HL-60 (cell line): Measurements from ENCODE around the gene OSMR.

Experiments
- DNase-seq, 2 experiments: peaks; one replicate each; pipeline ENCODE4 v3.0.0-alpha.2; 2010 to 2020; ENCODE audit warnings: low read depth in 1 of 2, low spot score in 1 of 2
- H3K27ac ChIP-seq: fragments of 250-450 bp; sonication (Bioruptor Pico); replicated peaks from 2 replicates; pipeline ENCODE4 v1.5.1; 2020; ENCODE audit warnings: mild to moderate bottlenecking, moderate library complexity
- H3K27me3 ChIP-seq: fragments of 250-450 bp; sonication (Bioruptor Pico); 2 replicates; pipeline ENCODE4 v1.5.1; 2021; ENCODE audit warnings: mild to moderate bottlenecking, moderate library complexity; ENCODE audit not compliant: insufficient read depth, poor library complexity, severe bottlenecking
- H3K4me3 ChIP-seq: replicated peaks from 2 replicates; pipeline ENCODE4 v1.5.1; 2011; ENCODE audit warnings: mild to moderate bottlenecking, control low read depth, low read length; ENCODE audit not compliant: insufficient read depth
- GABPA ChIP-seq: IDR thresholded peaks from 2 replicates; pipeline ENCODE4 v1.6.1; 2012; ENCODE audit warnings: low read depth
- POLR2AphosphoS5 ChIP-seq: IDR thresholded peaks from 2 replicates; pipeline ENCODE4 v1.6.1; 2012; ENCODE audit warnings: low read depth
- SPI1 ChIP-seq: IDR thresholded peaks from 2 replicates; pipeline ENCODE4 v1.6.1; 2012; ENCODE audit warnings: low read depth, mild to moderate bottlenecking, borderline replicate concordance
- TF ChIP-seq, protein P1 (sequence below): IDR thresholded peaks from one replicate; pipeline ENCODE4 v1.5.1; 2011; ENCODE audit warnings: low read length, control low read depth, inconsistent platforms; ENCODE audit not compliant: insufficient read depth
- TF ChIP-seq, protein P2 (sequence below): IDR thresholded peaks from 2 replicates; pipeline ENCODE4 v1.6.1; 2012; ENCODE audit warnings: low read depth; ENCODE audit not compliant: insufficient replicate concordance

OSMR gene

DNA sequence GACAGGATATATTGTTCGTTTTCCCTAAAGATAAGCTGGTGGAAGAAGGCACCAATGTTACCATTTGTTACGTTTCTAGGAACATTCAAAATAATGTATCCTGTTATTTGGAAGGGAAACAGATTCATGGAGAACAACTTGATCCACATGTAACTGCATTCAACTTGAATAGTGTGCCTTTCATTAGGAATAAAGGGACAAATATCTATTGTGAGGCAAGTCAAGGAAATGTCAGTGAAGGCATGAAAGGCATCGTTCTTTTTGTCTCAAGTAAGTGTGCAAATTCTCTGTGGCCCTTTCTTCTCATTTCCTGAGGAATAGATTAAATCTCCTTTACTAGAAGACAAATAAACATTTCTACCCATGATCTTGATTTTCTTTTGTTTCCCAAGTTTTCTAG lies 38.0 kb downstream of the OSMR start:
- Histone ChIP-seq H3K27me3 (no peaks in the 10 kb centered on the region), H3K27ac (no peak overlapping the region), H3K4me3 (no peak overlapping the region)
- TF ChIP-seq POLR2AphosphoS5 (no peak), GABPA (no peak)
- TF ChIP-seq, protein P1, sequence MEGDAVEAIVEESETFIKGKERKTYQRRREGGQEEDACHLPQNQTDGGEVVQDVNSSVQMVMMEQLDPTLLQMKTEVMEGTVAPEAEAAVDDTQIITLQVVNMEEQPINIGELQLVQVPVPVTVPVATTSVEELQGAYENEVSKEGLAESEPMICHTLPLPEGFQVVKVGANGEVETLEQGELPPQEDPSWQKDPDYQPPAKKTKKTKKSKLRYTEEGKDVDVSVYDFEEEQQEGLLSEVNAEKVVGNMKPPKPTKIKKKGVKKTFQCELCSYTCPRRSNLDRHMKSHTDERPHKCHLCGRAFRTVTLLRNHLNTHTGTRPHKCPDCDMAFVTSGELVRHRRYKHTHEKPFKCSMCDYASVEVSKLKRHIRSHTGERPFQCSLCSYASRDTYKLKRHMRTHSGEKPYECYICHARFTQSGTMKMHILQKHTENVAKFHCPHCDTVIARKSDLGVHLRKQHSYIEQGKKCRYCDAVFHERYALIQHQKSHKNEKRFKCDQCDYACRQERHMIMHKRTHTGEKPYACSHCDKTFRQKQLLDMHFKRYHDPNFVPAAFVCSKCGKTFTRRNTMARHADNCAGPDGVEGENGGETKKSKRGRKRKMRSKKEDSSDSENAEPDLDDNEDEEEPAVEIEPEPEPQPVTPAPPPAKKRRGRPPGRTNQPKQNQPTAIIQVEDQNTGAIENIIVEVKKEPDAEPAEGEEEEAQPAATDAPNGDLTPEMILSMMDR = no peak
- DNase-seq = no peak

DNA sequence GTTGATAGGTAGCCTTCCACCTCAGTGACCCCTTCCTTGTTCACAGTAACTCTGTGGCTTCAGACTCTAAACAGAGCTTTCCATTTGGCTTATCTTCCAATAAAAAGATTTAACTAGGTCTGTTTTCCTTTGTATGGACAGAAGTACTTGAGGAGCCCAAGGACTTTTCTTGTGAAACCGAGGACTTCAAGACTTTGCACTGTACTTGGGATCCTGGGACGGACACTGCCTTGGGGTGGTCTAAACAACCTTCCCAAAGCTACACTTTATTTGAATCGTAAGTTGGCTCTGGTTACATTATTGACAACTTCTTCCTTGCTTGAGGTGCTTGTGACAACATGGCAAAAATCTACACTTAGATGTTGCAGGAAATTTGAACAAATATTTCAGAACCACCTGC lies 39.4 kb downstream of the OSMR start:
- Histone ChIP-seq H3K27ac (no peak overlapping the region), H3K27me3 (no peaks in the 10 kb centered on the region), H3K4me3 (no peak overlapping the region)
- DNase-seq = no peak
- TF ChIP-seq GABPA = no peak
- TF ChIP-seq POLR2AphosphoS5 = no peak
- TF ChIP-seq SPI1 = no peak
- TF ChIP-seq, protein P1 = no peak
- TF ChIP-seq, protein P2, sequence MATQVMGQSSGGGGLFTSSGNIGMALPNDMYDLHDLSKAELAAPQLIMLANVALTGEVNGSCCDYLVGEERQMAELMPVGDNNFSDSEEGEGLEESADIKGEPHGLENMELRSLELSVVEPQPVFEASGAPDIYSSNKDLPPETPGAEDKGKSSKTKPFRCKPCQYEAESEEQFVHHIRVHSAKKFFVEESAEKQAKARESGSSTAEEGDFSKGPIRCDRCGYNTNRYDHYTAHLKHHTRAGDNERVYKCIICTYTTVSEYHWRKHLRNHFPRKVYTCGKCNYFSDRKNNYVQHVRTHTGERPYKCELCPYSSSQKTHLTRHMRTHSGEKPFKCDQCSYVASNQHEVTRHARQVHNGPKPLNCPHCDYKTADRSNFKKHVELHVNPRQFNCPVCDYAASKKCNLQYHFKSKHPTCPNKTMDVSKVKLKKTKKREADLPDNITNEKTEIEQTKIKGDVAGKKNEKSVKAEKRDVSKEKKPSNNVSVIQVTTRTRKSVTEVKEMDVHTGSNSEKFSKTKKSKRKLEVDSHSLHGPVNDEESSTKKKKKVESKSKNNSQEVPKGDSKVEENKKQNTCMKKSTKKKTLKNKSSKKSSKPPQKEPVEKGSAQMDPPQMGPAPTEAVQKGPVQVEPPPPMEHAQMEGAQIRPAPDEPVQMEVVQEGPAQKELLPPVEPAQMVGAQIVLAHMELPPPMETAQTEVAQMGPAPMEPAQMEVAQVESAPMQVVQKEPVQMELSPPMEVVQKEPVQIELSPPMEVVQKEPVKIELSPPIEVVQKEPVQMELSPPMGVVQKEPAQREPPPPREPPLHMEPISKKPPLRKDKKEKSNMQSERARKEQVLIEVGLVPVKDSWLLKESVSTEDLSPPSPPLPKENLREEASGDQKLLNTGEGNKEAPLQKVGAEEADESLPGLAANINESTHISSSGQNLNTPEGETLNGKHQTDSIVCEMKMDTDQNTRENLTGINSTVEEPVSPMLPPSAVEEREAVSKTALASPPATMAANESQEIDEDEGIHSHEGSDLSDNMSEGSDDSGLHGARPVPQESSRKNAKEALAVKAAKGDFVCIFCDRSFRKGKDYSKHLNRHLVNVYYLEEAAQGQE = no peak

DNA sequence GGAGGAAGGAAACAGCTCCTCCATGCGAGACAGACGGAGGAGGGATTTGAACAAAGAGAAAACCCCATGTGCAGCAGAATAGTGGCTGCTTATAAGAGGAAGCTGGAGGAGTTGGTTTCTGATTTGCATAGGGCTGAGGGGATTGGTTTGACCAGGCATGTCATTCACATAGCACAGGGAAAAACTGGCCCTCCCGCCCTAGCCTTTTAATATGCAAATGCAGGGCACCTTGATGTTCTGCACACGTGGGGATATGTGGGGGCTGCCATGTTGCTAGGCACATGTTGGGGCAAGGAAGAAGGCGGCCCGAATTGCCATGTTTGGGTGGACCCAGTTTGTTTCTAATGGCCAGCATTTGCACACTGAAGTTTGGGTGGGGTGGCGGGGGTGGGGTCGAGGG lies 42.2 kb downstream of the OSMR start:
- H3K27me3 ChIP-seq = no peaks in the 10 kb centered on the region
- DNase-seq = no peak
- no peak overlapping the region for H3K4me3 ChIP-seq
- no peak overlapping the region for H3K27ac ChIP-seq
- TF ChIP-seq GABPA (no peak), POLR2AphosphoS5 (no peak), SPI1 (no peak)
- TF ChIP-seq, protein P2 = no peak
- TF ChIP-seq, protein P1 = no peak

DNA sequence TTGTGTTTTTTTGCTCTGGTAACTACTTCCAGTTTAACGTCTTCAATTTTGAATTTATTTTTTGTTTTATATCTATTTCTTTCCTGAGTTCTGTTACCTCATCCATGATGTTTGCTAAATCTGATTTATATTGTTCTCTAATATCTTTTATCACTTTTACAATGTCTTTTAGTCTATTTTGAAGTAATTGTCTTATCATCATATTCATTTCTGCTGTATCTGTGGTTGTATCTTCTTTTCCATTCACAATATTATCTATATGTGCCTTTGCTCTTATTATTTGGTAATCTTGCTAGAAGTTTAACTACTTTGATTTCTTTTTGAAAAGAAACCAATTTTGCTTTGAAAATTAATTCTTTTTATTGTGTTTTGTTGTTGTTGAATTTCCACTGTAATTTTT lies 43.6 kb downstream of the OSMR start:
- Histone ChIP-seq H3K27me3 (peaks cover 4% of the 10 kb centered on the region), H3K27ac (no peak overlapping the region), H3K4me3 (no peak overlapping the region)
- TF ChIP-seq POLR2AphosphoS5 (no peak), GABPA (no peak), SPI1 (no peak)
- TF ChIP-seq, protein P2 = no peak
- TF ChIP-seq, protein P1 = no peak
- DNase-seq = no peak
